Hematopoietic multipotent progenitor cell (in vitro differentiated cells): ENCODE measurements around the gene PNRC2. TPM values are rescaled to one million over a fixed set of nuclear protein-coding genes. Genes with fewer than 3 reads are reported as not detected.

Experiments used
- small RNA-seq: library from RNA; depleted of rRNA; stranded (forward); fragments of <200 nt; gene quantifications from one replicate; pipeline ENCODE3, GENCODE V24; 2012
- total RNA-seq: library from RNA; depleted of rRNA; stranded (reverse); fragments of >200 nt; gene quantifications from one replicate; pipeline ENCODE4 v1.2.3, GENCODE V29; 2012

PNRC2 gene
- total RNA-seq, 1 donor, result 121 TPM

Small RNAs within 50 kb of the gene (small RNA-seq; reads per million reads assigned to genes)
- gene MIR378F, result not detected

Other genes with a start within 250 kb of the PNRC2 start
- gene ELOA, start 216.4 kb upstream of the PNRC2 start, total RNA-seq, result 11.0 TPM
- gene PITHD1, start 181.4 kb upstream of the PNRC2 start, total RNA-seq, result 34.5 TPM
- 75.9 TPM for gene LYPLA2, start 168.7 kb upstream of the PNRC2 start, total RNA-seq
- 12.4 TPM for gene GALE, start 159.1 kb upstream of the PNRC2 start, total RNA-seq
- 31.8 TPM for gene HMGCL, start 134.4 kb upstream of the PNRC2 start, total RNA-seq
- gene FUCA1, start 91.5 kb upstream of the PNRC2 start, total RNA-seq, result 18.9 TPM
- 1.3 TPM for gene CNR2, start 46.5 kb upstream of the PNRC2 start, total RNA-seq
- 113 TPM for gene SRSF10, start 20.5 kb downstream of the PNRC2 start, total RNA-seq
- gene MYOM3, start 152.3 kb downstream of the PNRC2 start, total RNA-seq, result not detected
- not detected for gene IL22RA1, start 183.3 kb downstream of the PNRC2 start, total RNA-seq
- under 0.01 TPM for gene IFNLR1, start 227.5 kb downstream of the PNRC2 start, total RNA-seq